C4-2B (cell line): ENCODE measurements around the gene SREBF1.

Experiments used
- CTCF ChIP-seq: fragments of 450-650 bp; conservative IDR thresholded peaks from 2 replicates; pipeline ENCODE4 v1.5.1; 2017; ENCODE audit warnings: mild to moderate bottlenecking
- ZFX ChIP-seq: fragments of 450-650 bp; IDR thresholded peaks from 2 replicates; pipeline ENCODE4 v1.6.1; 2017

- TF ChIP-seq CTCF (no peak), ZFX (no peak)
Observed at GRCh38 chr17:17767154-17767869, 69.5 kb downstream of the SREBF1 start.
